NCI-H2081 treated with DMSO at 0.1 percent for 48 hours (cell line): ENCODE measurements around the gene SLC41A2.
"Not testable (repeated sequence)": the region's sequence is repeated elsewhere in the genome, so short reads cannot be mapped to it uniquely, and the experiment has no call there.

Experiments
- DNase-seq: peaks from one replicate; lab custom pipeline; 2025; lab: John Stamatoyannopoulos, UW

Gene SLC41A2

GRCh38 chr12:104964167-104964855, 6.2 kb upstream of the SLC41A2 start:
- no peak for DNase-seq

GRCh38 chr12:104963757-104964156, 5.7 kb upstream of the SLC41A2 start:
- DNase-seq = no peak

GRCh38 chr12:104960464-104960863, 2.4 kb upstream of the SLC41A2 start:
- DNase-seq = no peak

- DNase-seq = no peak
Observed at GRCh38 chr12:104959335-104959841, 1.3 kb upstream of the SLC41A2 start.

GRCh38 chr12:104958805-104959334, 780 bp upstream of the SLC41A2 start:
- no peak for DNase-seq

- DNase-seq = no peak
Observed at GRCh38 chr12:104957719-104958000, 430 bp downstream of the SLC41A2 start.

GRCh38 chr12:104956870-104957718, 996 bp downstream of the SLC41A2 start:
- no peak for DNase-seq

- DNase-seq = no peak
Observed at GRCh38 chr12:104955703-104956102, 2.4 kb downstream of the SLC41A2 start.

GRCh38 chr12:104953323-104953722, 4.8 kb downstream of the SLC41A2 start:
- DNase-seq = no peak

GRCh38 chr12:104952816-104953215, 5.3 kb downstream of the SLC41A2 start:
- no peak for DNase-seq

- DNase-seq = no peak
Observed at GRCh38 chr12:104951759-104952509, 6.2 kb downstream of the SLC41A2 start.

- not testable (repeated sequence) for DNase-seq
Observed at GRCh38 chr12:104948716-104949115, 9.4 kb downstream of the SLC41A2 start.

GRCh38 chr12:104944252-104944651, 13.8 kb downstream of the SLC41A2 start:
- DNase-seq = no peak

GRCh38 chr12:104943401-104943800, 14.7 kb downstream of the SLC41A2 start:
- not testable (repeated sequence) for DNase-seq

- no peak for DNase-seq
Observed at GRCh38 chr12:104942075-104942474, 16.0 kb downstream of the SLC41A2 start.

- no peak for DNase-seq
Observed at GRCh38 chr12:104941454-104941853, 16.6 kb downstream of the SLC41A2 start.

GRCh38 chr12:104939089-104939488, 19.0 kb downstream of the SLC41A2 start:
- DNase-seq = no peak

- no peak for DNase-seq
Observed at GRCh38 chr12:104938371-104938770, 19.7 kb downstream of the SLC41A2 start.

- no peak for DNase-seq
Observed at GRCh38 chr12:104935886-104936285, 22.2 kb downstream of the SLC41A2 start.

GRCh38 chr12:104933778-104934177, 24.3 kb downstream of the SLC41A2 start:
- no peak for DNase-seq

GRCh38 chr12:104933128-104933527, 25.0 kb downstream of the SLC41A2 start:
- no peak for DNase-seq
